OCI-LY1 (cell line): Measurements from ENCODE around the gene OAS3.

Experiments used
- H2AFZ ChIP-seq: fragments of 200-600 bp; sonication (generic), shearing (Covaris generic); 2 replicates; pipeline ENCODE4 v1.6.0; 2014; ENCODE audit warnings: antibody characterized with exemption, mild to moderate bottlenecking, low read length
- H3F3A ChIP-seq: fragments of 200-600 bp; sonication (generic), shearing (Covaris generic); 2 replicates; pipeline ENCODE4 v1.6.0; 2014; ENCODE audit warnings: mild to moderate bottlenecking, antibody characterized with exemption, low read length, moderate library complexity; ENCODE audit not compliant: insufficient read depth
- H3K27ac ChIP-seq: fragments of 200-600 bp; sonication (generic); 2 replicates; pipeline ENCODE4 v1.5.1; 2014; ENCODE audit warnings: low read length, mixed run types, mild to moderate bottlenecking, low read depth; ENCODE audit not compliant: poor library complexity, severe bottlenecking
- H3K27me3 ChIP-seq: fragments of 200-600 bp; sonication (generic); 2 replicates; pipeline ENCODE4 v1.6.0; 2014; ENCODE audit warnings: antibody characterized with exemption, mild to moderate bottlenecking, low read length, moderate library complexity; ENCODE audit not compliant: insufficient read depth
- H3K36me3 ChIP-seq: fragments of 200-600 bp; sonication (generic); 2 replicates; pipeline ENCODE4 v1.6.1; 2014; ENCODE audit warnings: mild to moderate bottlenecking, antibody characterized with exemption, low read length, moderate library complexity, mixed read lengths; ENCODE audit not compliant: insufficient read depth
- H3K4me1 ChIP-seq: fragments of 200-600 bp; sonication (generic); 2 replicates; pipeline ENCODE4 v1.5.1; 2014; ENCODE audit warnings: mild to moderate bottlenecking, low read length, moderate library complexity; ENCODE audit not compliant: insufficient read depth, severe bottlenecking
- H3K4me2 ChIP-seq: fragments of 200-600 bp; sonication (generic), shearing (Covaris generic); 2 replicates; pipeline ENCODE4 v1.6.1; 2014; ENCODE audit warnings: low read length
- H3K4me3 ChIP-seq: fragments of 200-600 bp; sonication (generic); 2 replicates; pipeline ENCODE4 v1.5.1; 2014; ENCODE audit warnings: low read length, low read depth, mild to moderate bottlenecking, mixed read lengths; ENCODE audit not compliant: poor library complexity, severe bottlenecking
- H3K79me2 ChIP-seq: fragments of 200-600 bp; shearing (Covaris generic); 2 replicates; pipeline ENCODE4 v1.6.1; 2016; ENCODE audit warnings: mixed run types, low read length, mixed read lengths; ENCODE audit not compliant: insufficient read depth
- H3K9ac ChIP-seq: fragments of 200-600 bp; sonication (generic), shearing (Covaris generic); 2 replicates; pipeline ENCODE4 v1.6.1; 2014; ENCODE audit warnings: mild to moderate bottlenecking, low read length, mixed read lengths
- H3K9me2 ChIP-seq: fragments of 200-600 bp; sonication (generic), shearing (Covaris generic); 2 replicates; pipeline ENCODE4 v1.6.1; 2014; ENCODE audit warnings: low read depth, mild to moderate bottlenecking, low read length, mixed read lengths
- H3K9me3 ChIP-seq: fragments of 200-600 bp; shearing (Covaris generic); 2 replicates; pipeline ENCODE4 v1.6.1; 2014; ENCODE audit warnings: low read length, mixed read lengths
- H4K20me1 ChIP-seq: fragments of 200-600 bp; sonication (generic), shearing (Covaris generic); 2 replicates; pipeline ENCODE4 v1.6.0; 2016; ENCODE audit warnings: mild to moderate bottlenecking, low read length; ENCODE audit not compliant: insufficient read depth
- EZH2 ChIP-seq: fragments of 200-600 bp; sonication (generic), shearing (Covaris generic); IDR thresholded peaks from 2 replicates; pipeline ENCODE4 v1.8.0; 2017; ENCODE audit warnings: borderline replicate concordance, mixed run types, mild to moderate bottlenecking, antibody characterized with exemption, low read length, moderate library complexity, mixed read lengths
- TF ChIP-seq, protein P1 (sequence below): fragments of 200-600 bp; sonication (generic), shearing (Covaris generic); IDR thresholded peaks from 2 replicates; pipeline ENCODE4 v1.5.1; 2017; ENCODE audit warnings: mild to moderate bottlenecking, antibody characterized with exemption, low read length, moderate library complexity, mixed read lengths

The OAS3 gene

DNA sequence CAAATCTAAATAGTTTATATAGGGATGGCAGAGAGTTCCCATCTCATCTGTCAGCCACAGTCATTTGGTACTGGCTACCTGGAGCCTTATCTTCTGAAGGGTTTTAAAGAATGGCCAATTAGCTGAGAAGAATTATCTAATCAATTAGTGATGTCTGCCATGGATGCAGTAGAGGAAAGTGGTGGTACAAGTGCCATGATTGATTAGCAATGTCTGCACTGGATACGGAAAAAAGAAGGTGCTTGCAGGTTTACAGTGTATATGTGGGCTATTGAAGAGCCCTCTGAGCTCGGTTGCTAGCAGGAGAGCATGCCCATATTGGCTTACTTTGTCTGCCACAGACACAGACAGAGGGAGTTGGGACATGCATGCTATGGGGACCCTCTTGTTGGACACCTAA lies 32.1 kb downstream of the OAS3 start:
- H3K9me3 ChIP-seq, result no peaks in the 10 kb centered on the region
- H3K4me3 ChIP-seq, result no peak overlapping the region
- no peaks in the 10 kb centered on the region for H3K79me2 ChIP-seq
- H3K9me2 ChIP-seq, result no peaks in the 10 kb centered on the region
- no peak overlapping the region for H3K9ac ChIP-seq
- no peaks in the 10 kb centered on the region for H4K20me1 ChIP-seq
- H2AFZ ChIP-seq, result no peak overlapping the region
- no peak overlapping the region for H3K4me2 ChIP-seq
- H3K4me1 ChIP-seq, result no peaks in the 10 kb centered on the region
- H3K36me3 ChIP-seq, result no peaks in the 10 kb centered on the region
- TF ChIP-seq EZH2, result no peak
- TF ChIP-seq, protein P1, sequence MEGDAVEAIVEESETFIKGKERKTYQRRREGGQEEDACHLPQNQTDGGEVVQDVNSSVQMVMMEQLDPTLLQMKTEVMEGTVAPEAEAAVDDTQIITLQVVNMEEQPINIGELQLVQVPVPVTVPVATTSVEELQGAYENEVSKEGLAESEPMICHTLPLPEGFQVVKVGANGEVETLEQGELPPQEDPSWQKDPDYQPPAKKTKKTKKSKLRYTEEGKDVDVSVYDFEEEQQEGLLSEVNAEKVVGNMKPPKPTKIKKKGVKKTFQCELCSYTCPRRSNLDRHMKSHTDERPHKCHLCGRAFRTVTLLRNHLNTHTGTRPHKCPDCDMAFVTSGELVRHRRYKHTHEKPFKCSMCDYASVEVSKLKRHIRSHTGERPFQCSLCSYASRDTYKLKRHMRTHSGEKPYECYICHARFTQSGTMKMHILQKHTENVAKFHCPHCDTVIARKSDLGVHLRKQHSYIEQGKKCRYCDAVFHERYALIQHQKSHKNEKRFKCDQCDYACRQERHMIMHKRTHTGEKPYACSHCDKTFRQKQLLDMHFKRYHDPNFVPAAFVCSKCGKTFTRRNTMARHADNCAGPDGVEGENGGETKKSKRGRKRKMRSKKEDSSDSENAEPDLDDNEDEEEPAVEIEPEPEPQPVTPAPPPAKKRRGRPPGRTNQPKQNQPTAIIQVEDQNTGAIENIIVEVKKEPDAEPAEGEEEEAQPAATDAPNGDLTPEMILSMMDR, result no peak
- H3F3A ChIP-seq, result no peaks in the 10 kb centered on the region
- H3K27ac ChIP-seq, result no peak overlapping the region
- no peaks in the 10 kb centered on the region for H3K27me3 ChIP-seq

DNA sequence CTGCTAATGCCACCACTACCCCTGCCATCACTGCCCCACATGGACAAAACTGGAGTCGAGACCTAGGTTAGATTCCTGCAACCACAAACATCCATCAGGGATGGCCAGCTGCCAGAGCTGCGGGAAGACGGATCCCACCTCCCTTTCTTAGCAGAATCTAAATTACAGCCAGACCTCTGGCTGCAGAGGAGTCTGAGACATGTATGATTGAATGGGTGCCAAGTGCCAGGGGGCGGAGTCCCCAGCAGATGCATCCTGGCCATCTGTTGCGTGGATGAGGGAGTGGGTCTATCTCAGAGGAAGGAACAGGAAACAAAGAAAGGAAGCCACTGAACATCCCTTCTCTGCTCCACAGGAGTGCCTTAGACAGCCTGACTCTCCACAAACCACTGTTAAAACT lies 33.0 kb downstream of the OAS3 start:
- no peak overlapping the region for H2AFZ ChIP-seq
- no peaks in the 10 kb centered on the region for H3K9me2 ChIP-seq
- H3K27me3 ChIP-seq, result no peaks in the 10 kb centered on the region
- H3K4me1 ChIP-seq, result no peaks in the 10 kb centered on the region
- H3K9me3 ChIP-seq, result no peaks in the 10 kb centered on the region
- H3K27ac ChIP-seq, result no peak overlapping the region
- no peak overlapping the region for H3K9ac ChIP-seq
- H4K20me1 ChIP-seq, result no peaks in the 10 kb centered on the region
- no peaks in the 10 kb centered on the region for H3K36me3 ChIP-seq
- H3K4me3 ChIP-seq, result no peak overlapping the region
- TF ChIP-seq, protein P1, result no peak
- TF ChIP-seq EZH2, result no peak
- no peaks in the 10 kb centered on the region for H3K79me2 ChIP-seq
- no peak overlapping the region for H3K4me2 ChIP-seq
- no peaks in the 10 kb centered on the region for H3F3A ChIP-seq

DNA sequence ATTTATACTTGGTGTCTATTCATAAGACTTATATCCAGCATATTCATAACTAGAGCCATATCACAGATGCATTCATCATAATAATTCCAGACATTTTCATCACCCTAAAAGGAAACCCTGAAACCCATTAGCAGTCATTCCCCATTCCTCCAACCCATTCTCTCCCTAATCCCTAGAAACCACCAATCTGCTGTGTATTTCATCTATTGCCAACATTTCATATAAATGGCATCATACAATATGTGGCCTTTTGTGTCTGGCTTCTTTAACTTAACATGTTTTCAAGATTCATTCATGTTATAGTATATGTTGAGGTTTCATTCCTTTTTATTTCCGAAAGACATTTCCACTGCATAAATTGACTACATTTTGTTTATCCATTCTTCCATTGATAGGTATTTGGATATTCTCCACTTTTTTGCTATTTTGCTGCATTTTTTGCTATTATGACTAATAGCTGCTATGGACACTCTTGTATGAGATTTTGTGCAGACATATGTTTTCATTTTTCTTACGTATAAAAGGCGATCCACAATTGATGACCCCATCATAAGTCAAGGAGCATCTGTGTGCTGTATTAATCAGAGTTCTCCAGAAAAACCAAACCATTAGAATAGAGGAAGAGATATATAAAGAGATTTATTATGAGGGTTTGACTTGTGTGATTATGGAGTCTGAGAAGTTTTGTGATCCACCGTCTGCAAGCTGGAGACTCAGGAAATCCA lies 34.9 kb downstream of the OAS3 start:
- H3K27me3 ChIP-seq, result no peaks in the 10 kb centered on the region

More for the DNA sequence above, 34.9 kb downstream of the OAS3 start:
- H3K27ac ChIP-seq, result no peak overlapping the region
- H3K9ac ChIP-seq, result no peak overlapping the region
- no peaks in the 10 kb centered on the region for H3K79me2 ChIP-seq
- H4K20me1 ChIP-seq, result no peaks in the 10 kb centered on the region
- TF ChIP-seq, protein P1, result no peak
- TF ChIP-seq EZH2, result no peak
- no peak overlapping the region for H3K4me3 ChIP-seq
- no peaks in the 10 kb centered on the region for H3K9me3 ChIP-seq
- peaks cover 8% of the 10 kb centered on the region for H3K4me1 ChIP-seq
- H3F3A ChIP-seq, result no peaks in the 10 kb centered on the region
- H2AFZ ChIP-seq, result no peak overlapping the region
- H3K9me2 ChIP-seq, result no peaks in the 10 kb centered on the region
- H3K36me3 ChIP-seq, result no peaks in the 10 kb centered on the region
- no peak overlapping the region for H3K4me2 ChIP-seq
